ENCODE results near the gene ATF7IP2. TPM values are rescaled to one million over a fixed set of nuclear protein-coding genes. Genes with fewer than 3 reads are reported as not detected.

ATF7IP2 gene
- total and polyA plus RNA-seq, 11 donors = 32.4 to 54.7 (median 43.2) TPM

DNA sequence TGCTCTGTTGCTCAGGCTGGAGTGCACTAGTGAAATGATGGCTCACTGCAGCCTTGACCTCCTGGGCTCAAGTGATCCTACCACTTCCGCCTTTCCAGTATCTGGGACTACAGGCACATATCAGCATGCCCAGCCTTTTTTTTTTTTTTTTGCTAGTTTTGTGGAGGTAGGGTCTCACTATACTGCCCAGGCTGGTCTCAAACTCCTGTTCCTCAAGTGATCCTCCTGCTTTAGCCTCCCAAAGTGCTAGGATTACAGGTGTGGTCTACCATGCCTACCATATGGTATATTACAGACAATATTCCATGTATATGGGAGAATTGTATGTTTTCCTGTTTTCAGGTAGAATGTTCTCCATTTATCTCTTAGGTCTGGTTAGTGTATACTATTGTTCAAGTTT is 12.3 kb upstream of the ATF7IP2 start:
- no peak for DNase-seq
- Histone ChIP-seq H3K36me3 (no peaks in the 10 kb centered on the region), H3K9me3 (peaks cover 0 to 29% (median 0%) of the 10 kb centered on the region in 12 donors), H3K27me3 (no peaks in the 10 kb centered on the region), H3K4me3 (no peak overlapping the region), H3K4me1 (no peaks in the 10 kb centered on the region), H3K27ac (no peak overlapping the region)
- TF ChIP-seq, protein P1, sequence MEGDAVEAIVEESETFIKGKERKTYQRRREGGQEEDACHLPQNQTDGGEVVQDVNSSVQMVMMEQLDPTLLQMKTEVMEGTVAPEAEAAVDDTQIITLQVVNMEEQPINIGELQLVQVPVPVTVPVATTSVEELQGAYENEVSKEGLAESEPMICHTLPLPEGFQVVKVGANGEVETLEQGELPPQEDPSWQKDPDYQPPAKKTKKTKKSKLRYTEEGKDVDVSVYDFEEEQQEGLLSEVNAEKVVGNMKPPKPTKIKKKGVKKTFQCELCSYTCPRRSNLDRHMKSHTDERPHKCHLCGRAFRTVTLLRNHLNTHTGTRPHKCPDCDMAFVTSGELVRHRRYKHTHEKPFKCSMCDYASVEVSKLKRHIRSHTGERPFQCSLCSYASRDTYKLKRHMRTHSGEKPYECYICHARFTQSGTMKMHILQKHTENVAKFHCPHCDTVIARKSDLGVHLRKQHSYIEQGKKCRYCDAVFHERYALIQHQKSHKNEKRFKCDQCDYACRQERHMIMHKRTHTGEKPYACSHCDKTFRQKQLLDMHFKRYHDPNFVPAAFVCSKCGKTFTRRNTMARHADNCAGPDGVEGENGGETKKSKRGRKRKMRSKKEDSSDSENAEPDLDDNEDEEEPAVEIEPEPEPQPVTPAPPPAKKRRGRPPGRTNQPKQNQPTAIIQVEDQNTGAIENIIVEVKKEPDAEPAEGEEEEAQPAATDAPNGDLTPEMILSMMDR (IDR thresholded peaks at IDR 0.05) = no peak
- TF ChIP-seq POLR2A (IDR thresholded peaks at IDR 0.05) = no peak
- intact Hi-C loops (cut with DNase I) = no loop called here
- ATAC-seq = no peak
- WGBS, 4 donors = 82 to 97% (median 93%) methylated on average over 1 of the region's 1 CpG

DNA sequence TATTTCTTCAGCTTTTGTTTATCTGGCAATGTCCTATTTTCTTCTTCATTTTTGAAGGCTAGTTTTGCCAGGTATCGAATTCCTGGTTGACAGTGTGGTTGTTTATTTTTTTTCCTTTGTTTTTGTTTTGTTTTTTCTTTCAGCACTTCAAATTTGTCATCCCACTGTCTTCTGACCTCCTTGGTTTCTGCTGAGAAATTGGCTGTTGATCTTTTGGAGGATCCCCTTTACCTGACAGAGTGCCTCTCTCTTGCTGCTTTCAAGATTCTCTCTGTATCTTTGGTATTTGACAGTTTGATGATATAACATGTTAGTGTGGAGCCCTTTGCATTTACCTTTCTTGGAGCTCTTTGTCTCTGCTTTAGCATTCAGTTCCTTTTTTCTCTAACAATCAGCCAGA is 9.6 kb upstream of the ATF7IP2 start:
- Histone ChIP-seq H3K36me3 (no peaks in the 10 kb centered on the region), H3K4me1 (no peaks in the 10 kb centered on the region), H3K4me3 (no peak overlapping the region), H3K27ac (no peak overlapping the region), H3K27me3 (no peaks in the 10 kb centered on the region), H3K9me3 (peaks cover 0 to 21% (median 0%) of the 10 kb centered on the region in 12 donors)
- WGBS, 4 donors = 78 to 97% (median 87%) methylated on average over 1 of the region's 1 CpG
- intact Hi-C loops (cut with DNase I) = no loop called here
- no peak for DNase-seq
- TF ChIP-seq, protein P1 (IDR thresholded peaks at IDR 0.05) = no peak
- no peak for TF ChIP-seq POLR2A (IDR thresholded peaks at IDR 0.05)
- ATAC-seq = no peak

DNA sequence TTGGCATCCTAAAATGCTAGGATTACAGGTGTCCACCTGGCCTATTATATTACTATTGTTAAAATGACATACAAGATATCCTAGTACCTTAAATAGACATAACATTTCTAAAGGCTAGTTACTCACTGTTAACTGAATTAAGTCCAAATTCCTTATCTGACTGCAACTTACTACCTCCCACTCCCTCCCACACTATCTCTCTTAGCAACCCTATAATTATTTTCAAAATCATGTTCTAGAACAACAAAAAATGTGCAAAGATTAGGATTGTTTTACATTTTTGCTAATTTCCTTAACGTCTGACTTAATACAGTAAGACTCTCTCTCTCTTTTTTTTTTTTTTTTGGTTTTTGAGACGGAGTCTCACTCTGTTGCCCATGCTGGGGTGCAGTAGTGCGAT is 2.2 kb upstream of the ATF7IP2 start:
- TF ChIP-seq, protein P1 (IDR thresholded peaks at IDR 0.05) = no peak
- TF ChIP-seq POLR2A (IDR thresholded peaks at IDR 0.05) = no peak
- Histone ChIP-seq H3K9me3 (peaks cover 0 to 9% (median 0%) of the 10 kb centered on the region in 12 donors), H3K27ac (no peak overlapping the region), H3K4me3 (no peak overlapping the region), H3K27me3 (no peaks in the 10 kb centered on the region), H3K36me3 (peaks cover 0 to 5% (median 0%) of the 10 kb centered on the region in 9 donors), H3K4me1 (peaks cover 0 to 19% (median 9%) of the 10 kb centered on the region in 12 donors)
- no peak for ATAC-seq
- DNase-seq = no peak
- intact Hi-C loops (cut with DNase I) = loop anchor here in 1 of 10 donors (10.0 kb wide), 1 partner anchor 351 kb away; no protein-coding TSS in a partner anchor
- WGBS, 4 donors = 73 to 78% (median 76%) methylated on average over 3 of the region's 3 CpGs

DNA sequence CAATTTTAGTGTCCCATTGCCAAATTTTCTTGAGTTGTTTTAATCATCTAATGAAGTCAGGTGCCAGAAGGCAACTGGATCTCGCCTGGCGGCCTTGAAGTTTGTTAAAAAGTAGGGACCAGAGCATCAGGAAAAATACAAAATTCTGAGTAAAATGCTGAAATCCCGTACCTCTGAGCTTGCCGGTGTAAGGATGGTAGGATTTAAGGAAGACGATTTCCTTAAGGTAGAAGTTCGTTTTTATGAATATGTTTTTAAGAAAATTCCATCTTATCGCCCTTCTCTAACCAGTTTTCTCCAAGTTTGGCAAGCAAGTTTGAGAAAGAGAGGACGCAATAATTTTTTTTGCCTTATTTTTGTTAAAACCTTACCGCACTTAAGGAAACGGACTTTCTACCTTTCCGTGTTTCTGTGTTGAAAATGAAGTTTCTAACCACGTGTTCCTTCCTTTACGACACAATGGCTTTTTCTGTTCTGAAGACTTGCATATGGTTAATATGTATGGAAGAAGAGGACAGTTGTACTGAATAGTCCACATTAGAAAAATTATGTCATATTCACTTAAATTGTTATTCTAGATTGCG is 748 bp downstream of the ATF7IP2 start:
- Histone ChIP-seq H3K27ac (peak overlapping the region; percentile 63 to 91 (median 88)), H3K27me3 (no peaks in the 10 kb centered on the region), H3K9me3 (peaks cover 0 to 9% (median 0%) of the 10 kb centered on the region in 12 donors), H3K36me3 (peaks cover 0 to 5% (median 0%) of the 10 kb centered on the region in 9 donors), H3K4me3 (peak overlapping the region; percentile 40 to 88 (median 78)), H3K4me1 (peaks cover 0 to 21% (median 9%) of the 10 kb centered on the region in 12 donors)
- no peak for TF ChIP-seq POLR2A (IDR thresholded peaks at IDR 0.05)
- intact Hi-C loops (cut with DNase I) = loop anchor here in 3 of 10 donors (2.0 to 10.0 kb wide), 4 partner anchors 18 to 441 kb away; no protein-coding TSS in a partner anchor
- DNase-seq = no peak
- 7 to 10% (median 8%) methylated on average over 14 of the region's 14 CpGs for WGBS, 4 donors
- ATAC-seq = no peak
